A549 (cell line): Measurements from ENCODE around the gene PIGO. TPM values are rescaled to one million over a fixed set of nuclear protein-coding genes. Genes with fewer than 3 reads are reported as not detected.

ENCODE experiments used
- ATAC-seq, 2 experiments: fragments of 200-7000 bp in 1 of 2; fragments of >200 bp in 1 of 2; cut with Nextera tagmentation in 1 of 2; cut with Tn5 transposase in 1 of 2; 3 replicates each; pipeline versions ENCODE4 v1.8.0 to v1.9.1; 2018 to 2020; ENCODE audit warnings: mild to moderate bottlenecking in 1 of 2, moderate library complexity in 1 of 2
- CTCF ChIA-PET: fragments of 300-600 bp; sonication (Branson Sonifier 250); formaldehyde crosslinking; extraction: SDS; loops from one replicate; lab custom pipeline; 2021; ENCODE audit warnings: antibody characterized with exemption, inconsistent platforms; lab: Yijun Ruan, JAX
- POLR2A ChIA-PET: fragments of 350-600 bp; formaldehyde crosslinking; extraction: SDS; loops from one replicate; lab custom pipeline; 2021; ENCODE audit warnings: antibody characterized with exemption, inconsistent platforms; lab: Yijun Ruan, JAX
- DNase-seq, 2 experiments: peaks; one replicate each; pipeline versions ENCODE4 v3.0.0 to v3.0.0-alpha.2; 2011 to 2016; ENCODE audit warnings: low read depth in 1 of 2, low spot score in 1 of 2
- FAIRE-seq: peaks from 2 replicates; lab custom pipeline; 2011; peaks lifted over from hg19 to GRCh38; lab: Jason Lieb, UNC
- H3K27ac ChIP-seq, 2 experiments: fragments of >200 bp; sonication (Bioruptor Twin); formaldehyde crosslinking; 3 replicates each; pipeline ENCODE4 v1.5.1; 2016 to 2017
- H3K4me1 ChIP-seq: fragments of >200 bp; sonication (Bioruptor Twin); formaldehyde crosslinking; 3 replicates; pipeline ENCODE4 v1.6.1; 2016
- H3K4me2 ChIP-seq: fragments of >200 bp; sonication (Bioruptor Twin); formaldehyde crosslinking; 3 replicates; pipeline ENCODE4 v1.6.1; 2016
- H3K4me3 ChIP-seq: fragments of >200 bp; sonication (Bioruptor Twin); formaldehyde crosslinking; 3 replicates; pipeline ENCODE4 v1.5.1; 2016
- H3K9me3 ChIP-seq: fragments of >200 bp; sonication (Bioruptor Twin); formaldehyde crosslinking; 3 replicates; pipeline ENCODE4 v1.6.1; 2016
- ATOH8 ChIP-seq: fragments of 250-450 bp; sonication (Bioruptor Pico); IDR thresholded peaks from 2 replicates; pipeline ENCODE4 v1.5.0; 2020; ENCODE audit warnings: low read depth, mild to moderate bottlenecking, moderate library complexity
- BHLHE40 ChIP-seq: IDR thresholded peaks from 2 replicates; pipeline ENCODE4 v1.6.1; 2012; ENCODE audit warnings: low read depth, low read length, inconsistent platforms
- E2F6 ChIP-seq: IDR thresholded peaks from 2 replicates; pipeline ENCODE4 v1.6.1; 2012; ENCODE audit warnings: low read depth, borderline replicate concordance
- EHMT2 ChIP-seq: fragments of 200-600 bp; sonication (generic); IDR thresholded peaks from 2 replicates; pipeline ENCODE4 v1.6.1; 2016; ENCODE audit warnings: antibody characterized with exemption, low read depth, mild to moderate bottlenecking, moderate library complexity
- FOSB ChIP-seq: fragments of 250-450 bp; sonication (Bioruptor Pico); IDR thresholded peaks from 2 replicates; pipeline ENCODE4 v1.5.0; 2020; ENCODE audit warnings: mild to moderate bottlenecking, moderate library complexity
- GATA3 ChIP-seq: IDR thresholded peaks from 2 replicates; pipeline ENCODE4 v1.6.1; 2012; ENCODE audit warnings: borderline replicate concordance
- HES2 ChIP-seq: fragments of >200 bp; sonication (Bioruptor Twin); formaldehyde crosslinking; IDR thresholded peaks from 2 replicates; pipeline ENCODE4 v1.6.1; 2016
- JUN ChIP-seq, 2 experiments: fragments of >200 bp; sonication (Bioruptor Twin); formaldehyde crosslinking; IDR thresholded peaks; 2 replicates in 1 of 2; 3 replicates in 1 of 2; pipeline ENCODE4 v1.6.1; 2016 to 2017
- MAFK ChIP-seq: fragments of 450-650 bp; IDR thresholded peaks from 2 replicates; pipeline ENCODE4 v1.6.1; 2014; ENCODE audit not compliant: partially characterized antibody
- MAX ChIP-seq: IDR thresholded peaks from 2 replicates; pipeline ENCODE4 v1.6.1; 2012
- NPAS2 ChIP-seq: fragments of 250-450 bp; sonication (Bioruptor Pico); IDR thresholded peaks from 2 replicates; pipeline ENCODE4 v1.8.0; 2022; ENCODE audit warnings: mild to moderate bottlenecking, moderate library complexity, borderline replicate concordance
- POLR2AphosphoS2 ChIP-seq: conservative IDR thresholded peaks from 2 replicates; pipeline ENCODE4 v1.6.1; 2012; ENCODE audit warnings: low read length, improper control_type of control experiment, inconsistent platforms
- REST ChIP-seq: fragments of 200-600 bp; sonication (generic); IDR thresholded peaks from 2 replicates; pipeline ENCODE4 v1.6.1; 2016; ENCODE audit warnings: antibody characterized with exemption, mild to moderate bottlenecking, moderate library complexity
- RFX5 ChIP-seq: fragments of 450-650 bp; IDR thresholded peaks from 2 replicates; pipeline ENCODE4 v1.7.1; 2014; ENCODE audit warnings: antibody characterized with exemption, mild to moderate bottlenecking, moderate library complexity
- SREBF2 ChIP-seq: fragments of 450-650 bp; IDR thresholded peaks from 2 replicates; pipeline ENCODE4 v1.6.1; 2014; ENCODE audit warnings: mild to moderate bottlenecking, moderate library complexity
- USF2 ChIP-seq: fragments of 450-650 bp; IDR thresholded peaks from 2 replicates; pipeline ENCODE4 v1.6.1; 2014; ENCODE audit warnings: antibody characterized with exemption
- ZFP36 ChIP-seq: fragments of 450-650 bp; IDR thresholded peaks from 2 replicates; pipeline ENCODE4 v1.6.1; 2014; ENCODE audit warnings: borderline replicate concordance; ENCODE audit not compliant: partially characterized antibody
- ZNF302 ChIP-seq: fragments of 250-450 bp; sonication (Bioruptor Pico); IDR thresholded peaks from 2 replicates; pipeline ENCODE4 v1.9.0; 2021; ENCODE audit warnings: inconsistent platforms, mild to moderate bottlenecking, moderate library complexity
- WGBS: methylation state at CpG from one replicate; pipeline ENCODE4 v1.1.6; 2017; ENCODE audit errors: missing lambda C conversion rate; 5-methylcytosine and 5-hydroxymethylcytosine counted together
- polyA plus RNA-seq, 4 experiments: library from polyadenylated mRNA; depleted of rRNA in 3 of 4; stranded (reverse); fragments of >200 nt; fragmentation: RNase III in 1 of 4; extraction: RNeasy Plus Mini Kit Qiagen cat#74134 plus additional on column Dnase treatment in 1 of 4; gene quantifications; 2 replicates in 3 of 4; 3 replicates in 1 of 4; pipeline ENCODE4 v1.2.3, GENCODE V29; 2011 to 2017

Gene PIGO
- polyA plus RNA-seq, 2 of the 4 experiments (the other 2 are of a cell fraction), result 47.0 to 50.4 TPM

- no peaks in the 10 kb centered on the region for H3K9me3 ChIP-seq
- H3K4me2 ChIP-seq, result no peak overlapping the region
- H3K4me3 ChIP-seq, result no peak overlapping the region
- no peak overlapping the region for H3K27ac ChIP-seq
- peak in 1 of 2 experiments; percentile 43; a peak in 4 of 6 replicates for ATAC-seq
- ChIA-PET CTCF (interaction anchor here (0.6 to 1.6 kb wide), 4 partner anchors 13 to 157 kb away, joined by 3 to 8 read pairs (median 4); partner anchors contain the start of gene VCP), POLR2A (interaction anchor here (1.0 to 3.4 kb wide), 2 partner anchors 15 to 23 kb away, joined by 3 to 16 read pairs; partner anchors contain the start of genes FANCG and VCP)
- no peaks in the 10 kb centered on the region for H3K4me1 ChIP-seq
- WGBS, result 91% methylated on average over 8 of the region's 9 CpGs
- TF ChIP-seq ZFP36 (no peak), NPAS2 (CRISPR knock-in tag) (no peak), BHLHE40 (no peak), SREBF2 (no peak), EHMT2 (no peak), ZNF302 (CRISPR knock-in tag) (no peak)
- no peak for FAIRE-seq
- DNase-seq, result no peak
Observed at GRCh38 chr9:35056571-35057270, 39.7 kb downstream of the PIGO start.

GRCh38 chr9:35054871-35055644 lies 41.3 kb downstream of the PIGO start:
- WGBS, result 93% methylated on average over 14 of the region's 14 CpGs
- CTCF ChIA-PET, result interaction anchor here (1.3 to 2.3 kb wide), 2 partner anchors 9 to 155 kb away, joined by 4 to 8 read pairs; no protein-coding TSS in a partner anchor
- FAIRE-seq, result no peak
- no peaks in the 10 kb centered on the region for H3K9me3 ChIP-seq
- POLR2A ChIA-PET, result interaction anchor here (3.4 kb wide), 1 partner anchor 17 kb away, joined by 16 read pairs; the partner anchor contains the start of gene VCP
- H3K27ac ChIP-seq, result no peak overlapping the region
- ATAC-seq, result no peak
- no peak for DNase-seq
- no peak overlapping the region for H3K4me3 ChIP-seq
- H3K4me2 ChIP-seq, result no peak overlapping the region
- no peaks in the 10 kb centered on the region for H3K4me1 ChIP-seq
- TF ChIP-seq HES2, result no peak
- TF ChIP-seq POLR2AphosphoS2, result peak; percentile 39; the same call in 1 of the 2 replicates

GRCh38 chr9:35054185-35054835 lies 42.1 kb downstream of the PIGO start:
- ChIA-PET CTCF (interaction anchor here (0.7 to 2.3 kb wide), 5 partner anchors 9 to 353 kb away, joined by 3 to 8 read pairs (median 4); no protein-coding TSS in a partner anchor), POLR2A (interaction anchor here (0.9 kb wide), 1 partner anchor 18 kb away, joined by 3 read pairs; the partner anchor contains the start of gene VCP)
- H3K4me2 ChIP-seq, result no peak overlapping the region
- no peak overlapping the region for H3K4me3 ChIP-seq
- WGBS, result 51% methylated on average over 5 of the region's 5 CpGs
- no peaks in the 10 kb centered on the region for H3K4me1 ChIP-seq
- DNase-seq (no peak), ATAC-seq (no peak), FAIRE-seq (no peak)
- TF ChIP-seq JUN (IDR thresholded peaks at IDR 0.05) (no peak), FOSB (peak; percentile 11; the same call in 1 of the 2 replicates), REST (no peak), GATA3 (no peak), MAX (no peak), MAFK (no peak), E2F6 (no peak), RFX5 (no peak), POLR2AphosphoS2 (peak; percentile 59; the same call in 1 of the 2 replicates), USF2 (no peak), ZNF302 (CRISPR knock-in tag) (no peak), HES2 (no peak), ATOH8 (CRISPR knock-in tag) (no peak)
- H3K9me3 ChIP-seq, result no peaks in the 10 kb centered on the region
- H3K27ac ChIP-seq, result no peak overlapping the region
